Measurements from ENCODE around the gene PCDHGB6. TPM values are rescaled to one million over a fixed set of nuclear protein-coding genes. Genes with fewer than 3 reads are reported as not detected.
"Not testable (repeated sequence)": the region's sequence is repeated elsewhere in the genome, so short reads cannot be mapped to it uniquely, and the experiment has no call there.

Gene PCDHGB6
- total RNA-seq, 1 experiment from 2014 or later, result 0.23 TPM

DNA sequence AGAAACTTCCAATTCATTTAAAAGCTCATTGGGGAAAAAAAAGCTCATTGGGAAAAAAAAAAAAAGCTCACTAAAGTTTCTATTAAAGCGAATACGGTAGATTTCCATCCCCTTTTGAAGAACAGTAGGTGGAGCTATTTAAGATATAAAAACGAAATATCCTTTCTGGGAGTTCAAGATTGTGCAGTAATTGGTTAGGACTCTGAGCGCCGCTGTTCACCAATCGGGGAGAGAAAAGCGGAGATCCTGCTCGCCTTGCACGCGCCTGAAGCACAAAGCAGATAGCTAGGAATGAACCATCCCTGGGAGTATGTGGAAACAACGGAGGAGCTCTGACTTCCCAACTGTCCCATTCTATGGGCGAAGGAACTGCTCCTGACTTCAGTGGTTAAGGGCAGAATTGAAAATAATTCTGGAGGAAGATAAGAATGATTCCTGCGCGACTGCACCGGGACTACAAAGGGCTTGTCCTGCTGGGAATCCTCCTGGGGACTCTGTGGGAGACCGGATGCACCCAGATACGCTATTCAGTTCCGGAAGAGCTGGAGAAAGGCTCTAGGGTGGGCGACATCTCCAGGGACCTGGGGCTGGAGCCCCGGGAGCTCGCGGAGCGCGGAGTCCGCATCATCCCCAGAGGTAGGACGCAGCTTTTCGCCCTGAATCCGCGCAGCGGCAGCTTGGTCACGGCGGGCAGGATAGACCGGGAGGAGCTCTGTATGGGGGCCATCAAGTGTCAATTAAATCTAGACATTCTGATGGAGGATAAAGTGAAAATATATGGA is 22.7 kb downstream of the PCDHGB6 start, which contains the start of gene PCDHGA12:
Gene PCDHGA12, plus strand, starts transcription at position 176 of the 782 bp plus-strand sequence. Its CDS starts 253 bp downstream, at position 429.
- TF ChIP-seq TCF7L2 (IDR thresholded peaks at IDR 0.05; ENCODE audit: low read depth, low read length) (no peak), SIN3A (IDR thresholded peaks at IDR 0.05; ENCODE audit: borderline replicate concordance, insufficient read depth, low read depth, low read length) (no peak), POLR2AphosphoS5 (IDR thresholded peaks at IDR 0.05; ENCODE audit: low read depth, low read length) (no peak)
- TF ChIP-seq, protein P1, sequence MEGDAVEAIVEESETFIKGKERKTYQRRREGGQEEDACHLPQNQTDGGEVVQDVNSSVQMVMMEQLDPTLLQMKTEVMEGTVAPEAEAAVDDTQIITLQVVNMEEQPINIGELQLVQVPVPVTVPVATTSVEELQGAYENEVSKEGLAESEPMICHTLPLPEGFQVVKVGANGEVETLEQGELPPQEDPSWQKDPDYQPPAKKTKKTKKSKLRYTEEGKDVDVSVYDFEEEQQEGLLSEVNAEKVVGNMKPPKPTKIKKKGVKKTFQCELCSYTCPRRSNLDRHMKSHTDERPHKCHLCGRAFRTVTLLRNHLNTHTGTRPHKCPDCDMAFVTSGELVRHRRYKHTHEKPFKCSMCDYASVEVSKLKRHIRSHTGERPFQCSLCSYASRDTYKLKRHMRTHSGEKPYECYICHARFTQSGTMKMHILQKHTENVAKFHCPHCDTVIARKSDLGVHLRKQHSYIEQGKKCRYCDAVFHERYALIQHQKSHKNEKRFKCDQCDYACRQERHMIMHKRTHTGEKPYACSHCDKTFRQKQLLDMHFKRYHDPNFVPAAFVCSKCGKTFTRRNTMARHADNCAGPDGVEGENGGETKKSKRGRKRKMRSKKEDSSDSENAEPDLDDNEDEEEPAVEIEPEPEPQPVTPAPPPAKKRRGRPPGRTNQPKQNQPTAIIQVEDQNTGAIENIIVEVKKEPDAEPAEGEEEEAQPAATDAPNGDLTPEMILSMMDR (IDR thresholded peaks at IDR 0.05), result no peak
- TF ChIP-seq, protein P2, sequence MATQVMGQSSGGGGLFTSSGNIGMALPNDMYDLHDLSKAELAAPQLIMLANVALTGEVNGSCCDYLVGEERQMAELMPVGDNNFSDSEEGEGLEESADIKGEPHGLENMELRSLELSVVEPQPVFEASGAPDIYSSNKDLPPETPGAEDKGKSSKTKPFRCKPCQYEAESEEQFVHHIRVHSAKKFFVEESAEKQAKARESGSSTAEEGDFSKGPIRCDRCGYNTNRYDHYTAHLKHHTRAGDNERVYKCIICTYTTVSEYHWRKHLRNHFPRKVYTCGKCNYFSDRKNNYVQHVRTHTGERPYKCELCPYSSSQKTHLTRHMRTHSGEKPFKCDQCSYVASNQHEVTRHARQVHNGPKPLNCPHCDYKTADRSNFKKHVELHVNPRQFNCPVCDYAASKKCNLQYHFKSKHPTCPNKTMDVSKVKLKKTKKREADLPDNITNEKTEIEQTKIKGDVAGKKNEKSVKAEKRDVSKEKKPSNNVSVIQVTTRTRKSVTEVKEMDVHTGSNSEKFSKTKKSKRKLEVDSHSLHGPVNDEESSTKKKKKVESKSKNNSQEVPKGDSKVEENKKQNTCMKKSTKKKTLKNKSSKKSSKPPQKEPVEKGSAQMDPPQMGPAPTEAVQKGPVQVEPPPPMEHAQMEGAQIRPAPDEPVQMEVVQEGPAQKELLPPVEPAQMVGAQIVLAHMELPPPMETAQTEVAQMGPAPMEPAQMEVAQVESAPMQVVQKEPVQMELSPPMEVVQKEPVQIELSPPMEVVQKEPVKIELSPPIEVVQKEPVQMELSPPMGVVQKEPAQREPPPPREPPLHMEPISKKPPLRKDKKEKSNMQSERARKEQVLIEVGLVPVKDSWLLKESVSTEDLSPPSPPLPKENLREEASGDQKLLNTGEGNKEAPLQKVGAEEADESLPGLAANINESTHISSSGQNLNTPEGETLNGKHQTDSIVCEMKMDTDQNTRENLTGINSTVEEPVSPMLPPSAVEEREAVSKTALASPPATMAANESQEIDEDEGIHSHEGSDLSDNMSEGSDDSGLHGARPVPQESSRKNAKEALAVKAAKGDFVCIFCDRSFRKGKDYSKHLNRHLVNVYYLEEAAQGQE (IDR thresholded peaks at IDR 0.05; ENCODE audit: insufficient read depth in 1 of 2, low read depth in 2 of 2, low read length in 1 of 2), result no peak
- H3K4me1 ChIP-seq (ENCODE audit: control insufficient read depth, insufficient read depth, low read length), result no peaks in the 10 kb centered on the region
- ChIA-PET CTCF (interaction anchor here (0.6 to 1.2 kb wide), 4 partner anchors 13 to 133 kb away, joined by 3 to 4 read pairs (median 4); partner anchors contain the start of genes PCDHGA10 and PCDHGB7), POLR2A (interaction anchor here (0.7 kb wide), 1 partner anchor 159 kb away, joined by 8 read pairs; no protein-coding TSS in a partner anchor)
- no peak for ATAC-seq
- in situ Hi-C loops (cut with HindIII; ENCODE audit: low pct_unique_long_range_greater_than_20kb, low sequenced_read_pairs) (no loop called here), intact Hi-C loops (cut with micrococcal nuclease; ENCODE audit: unreplicated experiment) (no loop called here)
- no peaks in the 10 kb centered on the region for H3K27me3 ChIP-seq (ENCODE audit: control insufficient read depth, insufficient read depth, low read length)
- no peak within 1 kb of the TSS for H3K27ac ChIP-seq (ENCODE audit: low read length)
- DNase-seq (ENCODE audit: low read depth, low spot score), result no peak
- H3K36me3 ChIP-seq (ENCODE audit: control insufficient read depth, insufficient read depth, low read length), result no peaks in the 10 kb centered on the region
- no TSS peak for BruUV-seq (replicated peaks)
- H3K4me3 ChIP-seq (ENCODE audit: low read depth in 2 of 2, low read length in 2 of 2), result no peak within 1 kb of the TSS
- H3K9me3 ChIP-seq (ENCODE audit: control insufficient read depth, insufficient read depth, low read depth, low read length), result peaks cover 6% of the 10 kb centered on the region; the same call in 1 of the 2 replicates

DNA sequence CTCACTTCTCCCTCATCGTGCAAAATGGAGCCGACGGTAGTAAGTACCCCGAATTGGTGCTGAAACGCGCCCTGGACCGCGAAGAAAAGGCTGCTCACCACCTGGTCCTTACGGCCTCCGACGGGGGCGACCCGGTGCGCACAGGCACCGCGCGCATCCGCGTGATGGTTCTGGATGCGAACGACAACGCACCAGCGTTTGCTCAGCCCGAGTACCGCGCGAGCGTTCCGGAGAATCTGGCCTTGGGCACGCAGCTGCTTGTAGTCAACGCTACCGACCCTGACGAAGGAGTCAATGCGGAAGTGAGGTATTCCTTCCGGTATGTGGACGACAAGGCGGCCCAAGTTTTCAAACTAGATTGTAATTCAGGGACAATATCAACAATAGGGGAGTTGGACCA is 23.5 kb downstream of the PCDHGB6 start:
- no peak overlapping the region for H3K27ac ChIP-seq (ENCODE audit: low read length)
- DNase-seq (ENCODE audit: low read depth, low spot score) (no peak), ATAC-seq (no peak)
- no peaks in the 10 kb centered on the region for H3K4me1 ChIP-seq (ENCODE audit: control insufficient read depth, insufficient read depth, low read length)
- H3K4me3 ChIP-seq (ENCODE audit: low read depth in 2 of 2, low read length in 2 of 2), result no peak overlapping the region
- BruUV-seq (replicated peaks), result no TSS peak
- H3K36me3 ChIP-seq (ENCODE audit: control insufficient read depth, insufficient read depth, low read length), result no peaks in the 10 kb centered on the region
- POLR2A ChIA-PET, result no interaction called here
- peaks cover 3% of the 10 kb centered on the region; the same call in 1 of the 2 replicates for H3K9me3 ChIP-seq (ENCODE audit: control insufficient read depth, insufficient read depth, low read depth, low read length)
- H3K27me3 ChIP-seq (ENCODE audit: control insufficient read depth, insufficient read depth, low read length), result no peaks in the 10 kb centered on the region
- in situ Hi-C loops (cut with HindIII; ENCODE audit: low pct_unique_long_range_greater_than_20kb, low sequenced_read_pairs), result no loop called here
- CTCF ChIA-PET, result interaction anchor here (0.6 kb wide), 1 partner anchor 37 kb away, joined by 4 read pairs; no protein-coding TSS in a partner anchor
- intact Hi-C loops (cut with micrococcal nuclease; ENCODE audit: unreplicated experiment), result no loop called here
- TF ChIP-seq, protein P2 (IDR thresholded peaks at IDR 0.05; ENCODE audit: insufficient read depth in 1 of 2, low read depth in 2 of 2, low read length in 1 of 2), result no peak
- TF ChIP-seq POLR2AphosphoS5 (IDR thresholded peaks at IDR 0.05; ENCODE audit: low read depth, low read length) (no peak), TCF7L2 (IDR thresholded peaks at IDR 0.05; ENCODE audit: low read depth, low read length) (no peak), SIN3A (IDR thresholded peaks at IDR 0.05; ENCODE audit: borderline replicate concordance, insufficient read depth, low read depth, low read length) (no peak)
- TF ChIP-seq, protein P1 (IDR thresholded peaks at IDR 0.05), result no peak

DNA sequence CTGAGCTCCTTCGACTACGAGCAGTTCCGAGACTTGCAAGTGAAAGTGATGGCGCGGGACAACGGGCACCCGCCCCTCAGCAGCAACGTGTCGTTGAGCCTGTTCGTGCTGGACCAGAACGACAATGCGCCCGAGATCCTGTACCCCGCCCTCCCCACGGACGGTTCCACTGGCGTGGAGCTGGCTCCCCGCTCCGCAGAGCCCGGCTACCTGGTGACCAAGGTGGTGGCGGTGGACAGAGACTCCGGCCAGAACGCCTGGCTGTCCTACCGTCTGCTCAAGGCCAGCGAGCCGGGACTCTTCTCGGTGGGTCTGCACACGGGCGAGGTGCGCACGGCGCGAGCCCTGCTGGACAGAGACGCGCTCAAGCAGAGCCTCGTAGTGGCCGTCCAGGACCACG is 24.5 kb downstream of the PCDHGB6 start:
- H3K4me1 ChIP-seq (ENCODE audit: control insufficient read depth, insufficient read depth, low read length); DNase-seq (ENCODE audit: low read depth, low spot score); H3K9me3 ChIP-seq (ENCODE audit: control insufficient read depth, insufficient read depth, low read depth, low read length); H3K4me3 ChIP-seq (ENCODE audit: low read depth in 2 of 2, low read length in 2 of 2); POLR2A ChIA-PET; H3K27ac ChIP-seq (ENCODE audit: low read length); BruUV-seq (replicated peaks); in situ Hi-C loops (cut with HindIII; ENCODE audit: low pct_unique_long_range_greater_than_20kb, low sequenced_read_pairs); intact Hi-C loops (cut with micrococcal nuclease; ENCODE audit: unreplicated experiment); ATAC-seq; CTCF ChIA-PET; H3K27me3 ChIP-seq (ENCODE audit: control insufficient read depth, insufficient read depth, low read length); H3K36me3 ChIP-seq (ENCODE audit: control insufficient read depth, insufficient read depth, low read length): not testable (repeated sequence)

Measured in Panc1 (cell line).